ENCODE measurements around the gene COMMD1.
"Not testable (repeated sequence)": the region's sequence is repeated elsewhere in the genome, so short reads cannot be mapped to it uniquely, and the experiment has no call there.

COMMD1 gene

DNA sequence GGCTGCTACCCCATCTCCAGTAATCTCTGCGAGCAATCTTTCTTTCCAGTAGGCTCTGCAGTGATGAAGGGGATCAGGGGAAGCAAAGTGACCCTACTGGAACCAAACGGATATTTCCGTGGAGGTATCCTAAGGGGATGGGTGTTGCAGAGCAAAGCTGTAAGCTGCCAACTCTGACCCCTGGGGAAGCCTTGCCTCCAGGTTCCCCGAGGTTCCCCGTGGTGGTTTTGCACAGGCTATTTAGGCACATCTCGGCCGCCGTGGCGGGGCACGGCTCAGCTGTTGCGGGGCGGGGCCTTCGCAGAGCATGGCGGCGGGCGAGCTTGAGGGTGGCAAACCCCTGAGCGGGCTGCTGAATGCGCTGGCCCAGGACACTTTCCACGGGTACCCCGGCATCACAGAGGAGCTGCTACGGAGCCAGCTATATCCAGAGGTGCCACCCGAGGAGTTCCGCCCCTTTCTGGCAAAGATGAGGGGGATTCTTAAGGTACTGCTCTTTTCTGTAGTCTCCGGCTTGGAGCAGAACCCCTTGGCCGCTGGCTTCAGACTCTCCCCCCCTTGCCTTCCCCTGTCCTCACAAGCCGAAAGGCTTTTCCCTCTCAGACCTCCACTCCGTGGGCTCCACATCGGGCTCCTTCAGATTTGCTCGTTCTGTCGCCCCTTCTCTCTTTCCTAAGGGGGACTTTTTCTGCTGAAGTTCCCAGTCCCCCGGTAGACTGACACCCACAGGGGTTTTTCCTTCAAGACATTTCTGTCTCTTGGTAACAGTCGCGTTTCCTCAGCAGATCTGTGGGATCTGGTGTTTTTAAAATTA is at the start of gene COMMD1:
Gene COMMD1, plus strand, starts transcription at position 303 of the 814 bp plus-strand sequence. Its CDS starts 5 bp downstream, at position 308.
- no peaks in the 10 kb centered on the region for H3K4me1 ChIP-seq (ENCODE audit: control insufficient read depth, insufficient read depth, low read length)
- no peaks in the 10 kb centered on the region for H3K9me3 ChIP-seq (ENCODE audit: control insufficient read depth, insufficient read depth, low read depth, low read length)
- H3K36me3 ChIP-seq (ENCODE audit: control insufficient read depth, insufficient read depth, low read length): no peaks in the 10 kb centered on the region
- H3K4me3 ChIP-seq (ENCODE audit: low read depth, low read length): peak within 1 kb of the TSS; percentile 92
- H3K9ac ChIP-seq (ENCODE audit: low read length): peak within 1 kb of the TSS; percentile 90
- H3K27ac ChIP-seq (ENCODE audit: low read depth, low read length): no peak within 1 kb of the TSS
- no peaks in the 10 kb centered on the region for H3K27me3 ChIP-seq (ENCODE audit: control insufficient read depth, insufficient read depth, low read length)

DNA sequence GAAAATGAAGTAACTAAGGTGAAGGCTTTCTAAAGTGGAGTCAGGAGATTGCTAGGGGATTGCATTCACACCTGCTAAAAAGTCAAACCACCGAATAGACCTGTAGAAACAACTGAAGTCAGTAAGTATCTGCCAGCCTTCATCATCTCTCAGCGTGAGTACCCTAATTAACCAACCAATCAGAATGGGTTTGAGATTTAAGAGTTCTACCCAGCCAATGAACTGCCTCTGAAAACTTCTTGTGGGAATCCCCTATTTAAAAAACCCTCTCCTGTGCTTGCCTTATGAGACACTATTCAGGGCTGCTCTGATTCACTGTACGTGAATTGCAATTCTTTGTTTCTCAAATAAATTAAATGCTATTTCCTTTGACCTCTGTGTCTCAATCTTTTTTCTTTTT is 48.2 kb upstream of the COMMD1 start:
- H3K9ac ChIP-seq (ENCODE audit: low read length): no peak overlapping the region
- no peak overlapping the region for H3K27ac ChIP-seq (ENCODE audit: low read depth, low read length)
- no peaks in the 10 kb centered on the region for H3K27me3 ChIP-seq (ENCODE audit: control insufficient read depth, insufficient read depth, low read length)
- no peaks in the 10 kb centered on the region for H3K36me3 ChIP-seq (ENCODE audit: control insufficient read depth, insufficient read depth, low read length)
- H3K4me3 ChIP-seq (ENCODE audit: low read depth, low read length): no peak overlapping the region
- H3K4me1 ChIP-seq (ENCODE audit: control insufficient read depth, insufficient read depth, low read length): no peaks in the 10 kb centered on the region
- H3K9me3 ChIP-seq (ENCODE audit: control insufficient read depth, insufficient read depth, low read depth, low read length): no peaks in the 10 kb centered on the region

DNA sequence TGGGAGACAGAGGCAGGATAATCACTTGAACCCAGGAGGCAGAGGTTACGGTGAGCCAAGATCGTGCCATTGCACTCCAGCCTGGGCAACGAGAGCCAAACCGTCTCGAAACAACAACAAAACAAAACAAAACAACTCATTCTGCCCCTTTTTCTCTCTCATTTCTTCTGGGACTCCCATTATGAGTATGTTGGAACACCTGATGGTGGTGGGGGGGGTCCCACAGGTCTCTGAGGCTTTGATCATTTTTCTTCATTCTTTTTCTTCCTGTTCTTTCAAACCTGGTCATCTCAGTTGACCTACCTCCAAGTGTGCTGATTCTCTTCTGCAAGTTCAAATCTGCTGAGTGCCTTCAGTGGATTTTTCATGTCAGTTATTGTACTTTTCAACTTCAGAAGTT is 43.4 kb upstream of the COMMD1 start:
- no peaks in the 10 kb centered on the region for H3K4me1 ChIP-seq (ENCODE audit: control insufficient read depth, insufficient read depth, low read length)
- H3K36me3 ChIP-seq (ENCODE audit: control insufficient read depth, insufficient read depth, low read length): peaks cover 30% of the 10 kb centered on the region
- no peaks in the 10 kb centered on the region for H3K27me3 ChIP-seq (ENCODE audit: control insufficient read depth, insufficient read depth, low read length)
- H3K4me3 ChIP-seq (ENCODE audit: low read depth, low read length): no peak overlapping the region
- no peak overlapping the region for H3K27ac ChIP-seq (ENCODE audit: low read depth, low read length)
- no peaks in the 10 kb centered on the region for H3K9me3 ChIP-seq (ENCODE audit: control insufficient read depth, insufficient read depth, low read depth, low read length)
- no peak overlapping the region for H3K9ac ChIP-seq (ENCODE audit: low read length)

DNA sequence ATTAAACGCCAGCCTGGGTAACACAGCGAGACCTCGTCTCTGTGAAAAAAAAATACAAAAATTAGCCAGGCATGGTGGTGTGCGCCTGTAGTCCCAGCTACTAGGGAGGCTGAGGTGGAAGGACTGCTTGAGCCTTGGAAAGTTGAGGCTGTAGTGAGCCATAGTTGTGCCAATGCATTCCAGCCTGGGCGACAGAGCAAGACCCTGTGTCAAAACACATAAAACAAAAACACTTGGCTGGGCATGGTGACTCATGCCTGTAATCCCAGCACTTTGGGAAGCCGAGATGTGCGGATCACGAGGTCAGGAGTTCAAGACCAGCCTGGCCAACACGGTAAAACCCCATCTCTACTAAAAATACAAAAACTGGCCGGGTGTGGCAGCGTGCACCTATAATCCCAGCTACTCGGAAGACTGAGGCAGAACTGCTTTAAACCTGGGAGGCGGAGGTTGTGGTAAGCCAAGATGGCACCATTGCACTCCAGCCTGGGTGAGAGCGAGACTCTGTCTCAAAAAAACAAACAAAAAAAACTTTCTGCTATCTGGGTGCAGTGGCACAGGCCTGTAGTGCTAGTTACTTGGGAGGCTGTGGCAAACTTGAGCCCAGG is 38.9 kb upstream of the COMMD1 start:
- H3K27ac ChIP-seq (ENCODE audit: low read depth, low read length); H3K9me3 ChIP-seq (ENCODE audit: control insufficient read depth, insufficient read depth, low read depth, low read length); H3K4me1 ChIP-seq (ENCODE audit: control insufficient read depth, insufficient read depth, low read length); H3K9ac ChIP-seq (ENCODE audit: low read length); H3K27me3 ChIP-seq (ENCODE audit: control insufficient read depth, insufficient read depth, low read length); H3K4me3 ChIP-seq (ENCODE audit: low read depth, low read length): not testable (repeated sequence)
- H3K36me3 ChIP-seq (ENCODE audit: control insufficient read depth, insufficient read depth, low read length): peaks cover 71% of the 10 kb centered on the region

- H3K27ac ChIP-seq (ENCODE audit: low read depth, low read length): no peak overlapping the region
- H3K27me3 ChIP-seq (ENCODE audit: control insufficient read depth, insufficient read depth, low read length): no peaks in the 10 kb centered on the region
- H3K36me3 ChIP-seq (ENCODE audit: control insufficient read depth, insufficient read depth, low read length): peaks cover 95% of the 10 kb centered on the region
- H3K4me1 ChIP-seq (ENCODE audit: control insufficient read depth, insufficient read depth, low read length): no peaks in the 10 kb centered on the region
- H3K4me3 ChIP-seq (ENCODE audit: low read depth, low read length): no peak overlapping the region
- no peaks in the 10 kb centered on the region for H3K9me3 ChIP-seq (ENCODE audit: control insufficient read depth, insufficient read depth, low read depth, low read length)
- H3K9ac ChIP-seq (ENCODE audit: low read length): no peak overlapping the region
Measured at GRCh38 chr2:61876400-61876799, 29.1 kb upstream of the COMMD1 start.

DNA sequence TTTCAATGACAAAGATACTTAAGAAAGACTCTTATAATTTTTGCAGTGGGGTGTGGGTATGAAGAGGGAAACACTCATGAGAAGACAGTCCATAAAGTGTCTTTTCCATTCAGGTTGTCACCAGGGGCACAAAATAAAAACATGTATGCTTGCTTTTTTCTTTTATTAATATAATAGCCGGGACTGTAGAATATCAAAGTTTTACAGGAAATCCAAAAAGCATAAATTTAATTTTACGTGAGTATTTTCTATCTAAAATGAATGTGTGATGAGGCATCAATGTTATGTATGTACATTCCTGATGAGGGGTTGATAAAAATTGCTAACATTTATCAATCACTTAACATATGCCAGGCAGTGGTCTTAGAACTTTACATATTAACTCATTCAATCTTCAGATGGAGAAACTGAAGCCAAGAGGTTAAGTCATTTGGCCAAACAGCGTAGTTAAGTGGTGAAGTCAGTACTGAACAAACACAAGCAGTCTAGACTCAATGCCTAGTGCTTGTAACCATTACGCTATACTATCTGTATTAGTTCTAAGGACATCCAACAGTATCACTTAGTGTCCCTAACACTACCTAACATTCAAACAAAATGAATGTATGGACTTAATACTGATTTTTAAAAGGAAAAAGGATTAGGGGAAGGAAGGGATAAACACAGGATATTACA is 27.8 kb upstream of the COMMD1 start:
- no peaks in the 10 kb centered on the region for H3K27me3 ChIP-seq (ENCODE audit: control insufficient read depth, insufficient read depth, low read length)
- no peak overlapping the region for H3K9ac ChIP-seq (ENCODE audit: low read length)
- no peak overlapping the region for H3K27ac ChIP-seq (ENCODE audit: low read depth, low read length)
- H3K4me3 ChIP-seq (ENCODE audit: low read depth, low read length): no peak overlapping the region
- H3K36me3 ChIP-seq (ENCODE audit: control insufficient read depth, insufficient read depth, low read length): peaks cover 95% of the 10 kb centered on the region
- no peaks in the 10 kb centered on the region for H3K4me1 ChIP-seq (ENCODE audit: control insufficient read depth, insufficient read depth, low read length)
- H3K9me3 ChIP-seq (ENCODE audit: control insufficient read depth, insufficient read depth, low read depth, low read length): no peaks in the 10 kb centered on the region

- H3K27ac ChIP-seq (ENCODE audit: low read depth, low read length): no peak overlapping the region
- no peaks in the 10 kb centered on the region for H3K27me3 ChIP-seq (ENCODE audit: control insufficient read depth, insufficient read depth, low read length)
- H3K4me1 ChIP-seq (ENCODE audit: control insufficient read depth, insufficient read depth, low read length): no peaks in the 10 kb centered on the region
- peaks cover 97% of the 10 kb centered on the region for H3K36me3 ChIP-seq (ENCODE audit: control insufficient read depth, insufficient read depth, low read length)
- no peaks in the 10 kb centered on the region for H3K9me3 ChIP-seq (ENCODE audit: control insufficient read depth, insufficient read depth, low read depth, low read length)
- H3K4me3 ChIP-seq (ENCODE audit: low read depth, low read length): no peak overlapping the region
- H3K9ac ChIP-seq (ENCODE audit: low read length): no peak overlapping the region
Measured at GRCh38 chr2:61878761-61879160, 26.7 kb upstream of the COMMD1 start.

- H3K9ac ChIP-seq (ENCODE audit: low read length); H3K4me1 ChIP-seq (ENCODE audit: control insufficient read depth, insufficient read depth, low read length); H3K4me3 ChIP-seq (ENCODE audit: low read depth, low read length); H3K27me3 ChIP-seq (ENCODE audit: control insufficient read depth, insufficient read depth, low read length); H3K27ac ChIP-seq (ENCODE audit: low read depth, low read length); H3K9me3 ChIP-seq (ENCODE audit: control insufficient read depth, insufficient read depth, low read depth, low read length): not testable (repeated sequence)
- peaks cover 95% of the 10 kb centered on the region for H3K36me3 ChIP-seq (ENCODE audit: control insufficient read depth, insufficient read depth, low read length)
Measured at GRCh38 chr2:61879351-61879750, 26.1 kb upstream of the COMMD1 start.

- Histone ChIP-seq H3K27ac (ENCODE audit: low read depth, low read length) (no peak overlapping the region), H3K36me3 (ENCODE audit: control insufficient read depth, insufficient read depth, low read length) (peaks cover 87% of the 10 kb centered on the region), H3K4me3 (ENCODE audit: low read depth, low read length) (no peak overlapping the region), H3K9me3 (ENCODE audit: control insufficient read depth, insufficient read depth, low read depth, low read length) (no peaks in the 10 kb centered on the region), H3K27me3 (ENCODE audit: control insufficient read depth, insufficient read depth, low read length) (no peaks in the 10 kb centered on the region), H3K4me1 (ENCODE audit: control insufficient read depth, insufficient read depth, low read length) (peaks cover 5% of the 10 kb centered on the region), H3K9ac (ENCODE audit: low read length) (no peak overlapping the region)
Measured at GRCh38 chr2:61882850-61883249, 22.6 kb upstream of the COMMD1 start.

DNA sequence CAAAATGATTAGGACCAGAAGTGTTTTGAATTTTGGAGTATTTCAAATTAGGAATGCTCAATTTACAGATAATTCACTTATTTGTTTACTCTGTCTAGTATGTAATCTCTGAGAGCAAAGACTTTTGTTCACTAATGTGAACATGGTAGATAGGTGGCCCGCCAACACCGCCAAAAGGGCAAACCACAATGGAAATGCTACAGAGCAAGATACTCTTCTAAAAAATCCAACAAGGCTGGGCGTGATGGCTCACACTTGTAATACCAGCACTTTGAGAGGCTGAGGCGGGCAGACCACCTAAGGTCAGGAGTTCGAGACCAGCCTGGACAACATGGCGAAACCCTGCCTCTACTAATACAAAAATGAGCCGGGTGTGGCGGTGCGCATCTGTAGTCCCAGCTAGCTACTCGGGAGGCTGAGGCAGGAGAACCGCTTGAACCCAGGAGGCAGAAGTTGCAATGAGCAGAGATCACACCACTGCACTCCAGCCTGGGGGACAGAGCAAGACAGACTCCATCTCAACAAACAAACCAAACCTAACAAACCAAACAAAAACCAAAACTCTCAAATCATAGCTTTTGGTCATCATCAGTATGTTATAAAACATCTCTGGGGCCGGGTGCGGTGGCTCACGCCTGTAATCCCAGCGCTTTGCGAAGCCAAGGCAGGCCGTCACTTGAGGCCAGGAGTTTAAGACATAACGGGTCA is 19.4 kb upstream of the COMMD1 start:
- Histone ChIP-seq H3K4me1 (ENCODE audit: control insufficient read depth, insufficient read depth, low read length) (peaks cover 5% of the 10 kb centered on the region), H3K9me3 (ENCODE audit: control insufficient read depth, insufficient read depth, low read depth, low read length) (no peaks in the 10 kb centered on the region), H3K9ac (ENCODE audit: low read length) (no peak overlapping the region), H3K27me3 (ENCODE audit: control insufficient read depth, insufficient read depth, low read length) (no peaks in the 10 kb centered on the region), H3K4me3 (ENCODE audit: low read depth, low read length) (peak overlapping the region; percentile 90), H3K27ac (ENCODE audit: low read depth, low read length) (no peak overlapping the region), H3K36me3 (ENCODE audit: control insufficient read depth, insufficient read depth, low read length) (peaks cover 56% of the 10 kb centered on the region)

Measured in HUES6 (cell line).